ENCODE data around the gene DPAGT1.
"Not testable (repeated sequence)": the region's sequence is repeated elsewhere in the genome, so short reads cannot be mapped to it uniquely, and the experiment has no call there.

Gene DPAGT1

DNA sequence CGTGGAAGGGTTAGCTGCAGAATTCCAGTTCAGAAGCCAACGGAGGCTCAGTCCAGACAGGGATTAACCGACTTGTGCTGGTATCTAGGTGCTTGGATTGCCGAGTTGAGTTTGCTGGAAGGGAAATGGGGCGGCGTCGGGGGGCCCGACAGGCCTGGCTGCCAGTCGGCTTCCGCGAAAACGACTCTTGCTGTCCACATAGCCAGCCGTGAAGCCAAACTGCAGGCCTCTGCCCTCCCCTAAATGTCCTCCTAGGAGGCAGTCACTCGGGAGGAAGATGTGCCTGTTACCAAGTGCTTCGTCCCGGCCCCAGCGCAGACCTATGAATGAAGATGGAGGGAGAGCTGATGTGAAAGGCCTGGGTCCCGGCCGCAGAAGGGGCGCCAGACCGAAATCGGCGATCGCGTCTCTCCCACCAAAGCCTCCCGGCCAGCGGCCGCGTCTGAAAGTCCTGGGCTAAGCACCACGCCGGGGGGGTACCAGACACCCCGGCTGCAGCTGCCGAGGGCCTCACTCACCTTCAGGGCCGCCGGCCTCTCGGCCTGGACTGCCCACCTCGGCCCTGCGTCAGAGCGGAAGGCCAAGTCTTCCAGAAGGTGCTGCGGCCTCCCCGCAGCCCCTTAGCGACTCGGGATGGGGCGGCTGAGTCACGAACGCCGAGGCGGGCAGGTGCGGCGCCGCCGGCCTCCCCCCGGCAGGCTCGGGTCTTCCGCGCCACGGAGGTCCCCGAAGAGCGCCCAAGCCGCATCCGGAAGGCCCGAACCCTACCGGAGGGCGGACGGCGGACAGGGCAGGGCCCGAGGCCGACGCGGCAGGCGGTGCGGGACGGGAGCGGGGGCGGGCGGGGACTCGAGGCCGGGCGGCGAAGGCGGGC lies 7.5 kb downstream of the DPAGT1 start:
- no peak for DNase-seq (ENCODE audit: low read depth in 2 of 2)

DNA sequence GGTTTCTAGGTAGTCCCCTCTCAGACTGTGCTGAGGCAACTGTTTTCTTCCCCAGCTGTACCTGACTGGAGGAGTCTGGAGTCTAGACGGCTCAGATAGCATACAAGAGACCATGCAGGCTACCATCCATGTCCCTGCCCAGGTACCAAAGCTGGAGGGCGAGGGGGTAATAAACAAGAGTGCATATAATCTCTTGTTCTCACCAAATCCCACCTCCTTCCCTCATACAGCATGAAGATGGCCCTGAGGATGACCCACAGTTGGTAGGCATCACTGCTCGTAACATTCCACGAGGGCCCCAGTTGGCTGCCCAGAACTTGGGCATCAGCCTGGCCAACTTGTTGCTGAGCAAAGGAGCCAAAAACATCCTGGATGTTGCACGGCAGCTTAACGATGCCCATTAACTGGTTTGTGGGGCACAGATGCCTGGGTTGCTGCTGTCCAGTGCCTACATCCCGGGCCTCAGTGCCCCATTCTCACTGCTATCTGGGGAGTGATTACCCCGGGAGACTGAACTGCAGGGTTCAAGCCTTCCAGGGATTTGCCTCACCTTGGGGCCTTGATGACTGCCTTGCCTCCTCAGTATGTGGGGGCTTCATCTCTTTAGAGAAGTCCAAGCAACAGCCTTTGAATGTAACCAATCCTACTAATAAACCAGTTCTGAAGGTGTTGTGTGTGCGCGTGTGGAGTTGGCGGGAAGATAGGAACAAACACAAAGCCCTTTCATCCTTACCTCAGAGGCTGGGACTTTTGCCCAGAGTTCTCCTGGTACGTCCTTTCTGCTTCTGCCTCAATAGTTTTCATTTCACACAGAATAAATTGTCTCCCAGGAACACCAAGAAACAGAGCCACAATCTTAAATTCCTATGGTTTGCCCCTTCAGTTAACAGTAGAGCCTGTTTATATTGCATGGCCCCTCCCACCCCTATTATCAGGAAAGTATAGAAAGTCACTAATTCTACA lies 8.5 kb downstream of the DPAGT1 start:
- DNase-seq (ENCODE audit: low read depth in 2 of 2), result no peak

- DNase-seq (ENCODE audit: low read depth in 2 of 2), result no peak
These were observed 9.4 kb downstream of the DPAGT1 start for GRCh38 chr11:119091966-119092879.

DNA sequence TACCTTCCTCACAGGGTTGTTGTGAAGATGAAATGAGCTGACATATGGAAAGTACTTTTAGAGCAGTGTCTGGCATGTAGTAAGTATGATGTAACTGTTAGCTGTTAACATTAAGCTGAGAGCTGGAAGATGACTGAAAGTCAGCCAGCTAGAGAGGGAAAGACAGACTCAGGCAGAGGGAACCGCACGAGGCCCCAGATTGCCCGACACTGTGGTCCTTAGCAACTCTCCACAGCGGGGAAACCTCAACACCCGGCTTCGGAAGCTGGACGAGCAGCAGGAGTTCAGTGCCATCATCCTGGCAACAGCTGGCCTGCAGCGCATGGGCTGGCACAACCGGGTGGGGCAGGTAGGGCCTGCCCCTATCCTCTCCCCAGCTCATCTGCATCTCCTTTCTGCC lies 10.5 kb downstream of the DPAGT1 start:
- no peak for DNase-seq (ENCODE audit: low read depth in 2 of 2)

DNA sequence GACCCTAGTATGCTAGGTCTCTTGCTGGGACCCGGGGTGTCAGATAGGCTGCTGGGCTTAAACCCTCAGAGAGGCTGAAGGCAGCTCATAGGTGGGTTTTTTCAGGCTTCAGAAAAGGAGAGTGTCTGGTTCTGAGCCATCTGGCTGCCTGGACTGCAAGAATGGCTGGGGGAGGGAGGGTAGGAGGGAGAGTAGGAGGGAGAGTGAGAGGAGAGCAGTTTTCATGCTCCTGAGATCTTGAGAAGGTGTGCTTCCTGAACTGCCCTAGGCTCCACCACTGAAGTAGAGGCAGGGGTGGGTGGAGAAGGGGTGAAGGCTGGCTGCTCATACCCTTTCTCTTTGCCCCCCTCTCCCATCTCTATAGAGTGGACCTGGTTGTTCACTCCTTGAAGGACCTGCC lies 12.3 kb downstream of the DPAGT1 start:
- no peak for DNase-seq (ENCODE audit: low read depth in 2 of 2)

- DNase-seq (ENCODE audit: low read depth in 2 of 2), result no peak
These were observed 13.2 kb downstream of the DPAGT1 start for GRCh38 chr11:119088406-119088805.

DNA sequence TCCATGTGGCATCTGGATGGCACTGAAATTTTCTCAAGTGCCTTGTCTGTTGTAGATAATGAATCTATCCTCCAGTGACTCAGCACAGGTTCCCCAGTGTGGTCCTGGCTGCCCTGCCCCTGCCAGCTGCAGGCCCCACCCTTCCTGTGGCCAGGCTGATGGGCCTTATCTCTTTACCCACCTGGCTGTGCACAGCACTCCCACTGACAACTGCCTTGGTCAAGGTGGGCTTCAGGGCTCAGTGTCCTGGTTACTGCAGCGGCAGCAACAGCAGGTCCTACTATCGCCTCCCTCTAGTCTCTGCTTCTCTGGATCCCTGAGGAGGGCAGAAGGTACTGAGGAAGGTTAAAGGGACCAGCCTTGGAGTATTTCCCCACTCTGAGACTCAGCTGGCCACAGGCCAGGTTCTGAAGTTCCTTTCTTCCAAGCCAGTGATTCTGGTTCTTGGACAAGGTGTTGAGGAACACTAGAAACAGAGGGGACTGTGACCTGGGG lies 13.9 kb downstream of the DPAGT1 start:
- no peak for DNase-seq (ENCODE audit: low read depth in 2 of 2)

GRCh38 chr11:119087123-119087522 lies 14.5 kb downstream of the DPAGT1 start:
- no peak for DNase-seq (ENCODE audit: low read depth in 2 of 2)

DNA sequence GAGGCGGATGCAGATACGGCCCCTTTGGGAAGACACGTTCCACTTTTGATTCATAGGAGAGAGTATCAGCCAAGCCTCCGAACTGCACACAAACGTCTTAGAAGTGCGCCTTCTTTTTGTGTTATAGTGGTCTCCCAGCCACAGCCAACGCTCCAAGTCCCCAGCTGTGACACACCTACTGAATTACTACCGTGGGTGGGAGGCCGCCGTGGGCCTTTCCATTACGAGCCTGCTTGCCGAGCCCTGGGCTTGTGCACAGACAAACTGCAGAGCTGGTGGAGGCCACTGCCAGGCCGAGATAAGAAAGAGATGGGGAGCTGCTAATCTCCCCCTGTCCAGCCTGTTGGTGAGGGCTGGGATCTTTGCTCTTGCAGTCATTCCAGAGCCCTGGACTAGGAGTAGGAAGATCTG lies 16.2 kb downstream of the DPAGT1 start:
- no peak for DNase-seq (ENCODE audit: low read depth in 2 of 2)

- peak; percentile 72 to 80 for DNase-seq (ENCODE audit: low read depth in 2 of 2)
These were observed 16.8 kb downstream of the DPAGT1 start, which contains the start of gene HMBS for GRCh38 chr11:119084663-119085436. Gene HMBS, plus strand, starts transcription at chr11:119084881. Its CDS starts 153 bp downstream, at chr11:119085034.

DNA sequence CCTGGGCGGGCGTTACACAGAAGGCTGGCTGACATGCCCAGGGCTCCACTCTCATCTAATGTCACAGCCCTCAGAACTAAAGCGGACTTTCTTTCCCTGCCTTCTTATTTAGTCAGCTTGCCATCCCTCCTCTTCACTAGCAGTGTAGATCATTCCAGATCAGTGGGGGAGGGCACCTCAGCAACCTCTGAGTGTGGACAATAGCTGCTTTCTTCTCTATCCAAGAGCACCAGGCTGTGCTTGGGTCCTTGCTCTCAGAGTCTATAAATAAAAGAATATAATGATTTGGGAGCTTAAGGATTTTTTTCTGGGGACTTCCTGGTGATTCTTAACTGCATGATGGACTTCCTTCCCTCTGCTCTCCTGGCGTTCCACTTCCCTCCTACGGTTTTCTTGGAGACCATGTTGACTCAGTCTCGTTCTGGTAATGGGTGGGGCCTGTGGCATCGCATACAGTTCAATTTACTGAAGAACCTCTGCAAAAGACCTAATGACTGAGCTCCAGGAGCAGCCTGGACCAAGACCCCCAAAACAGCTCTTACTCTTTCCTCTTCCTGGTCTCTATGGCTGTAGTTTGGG lies 19.9 kb downstream of the DPAGT1 start:
- no peak for DNase-seq (ENCODE audit: low read depth in 2 of 2)

- DNase-seq (ENCODE audit: low read depth in 2 of 2), result no peak
These were observed 22.8 kb downstream of the DPAGT1 start for GRCh38 chr11:119078675-119079420.

DNA sequence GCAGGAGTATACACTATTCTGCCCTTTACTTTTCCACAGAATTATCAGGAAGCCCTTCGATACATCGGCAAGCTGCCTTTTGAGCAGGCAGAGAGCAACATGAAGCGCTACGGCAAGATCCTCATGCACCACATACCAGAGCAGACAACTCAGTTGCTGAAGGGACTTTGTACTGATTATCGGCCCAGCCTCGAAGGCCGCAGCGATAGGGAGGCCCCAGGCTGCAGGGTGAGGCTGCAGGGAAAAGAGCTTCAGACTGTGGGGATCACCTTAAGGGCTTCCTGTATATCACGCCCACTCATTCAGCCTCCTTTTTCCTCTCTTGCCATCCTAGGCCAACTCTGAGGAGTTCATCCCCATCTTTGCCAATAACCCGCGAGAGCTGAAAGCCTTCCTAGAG lies 23.8 kb downstream of the DPAGT1 start:
- no peak for DNase-seq (ENCODE audit: low read depth in 2 of 2)

DNA sequence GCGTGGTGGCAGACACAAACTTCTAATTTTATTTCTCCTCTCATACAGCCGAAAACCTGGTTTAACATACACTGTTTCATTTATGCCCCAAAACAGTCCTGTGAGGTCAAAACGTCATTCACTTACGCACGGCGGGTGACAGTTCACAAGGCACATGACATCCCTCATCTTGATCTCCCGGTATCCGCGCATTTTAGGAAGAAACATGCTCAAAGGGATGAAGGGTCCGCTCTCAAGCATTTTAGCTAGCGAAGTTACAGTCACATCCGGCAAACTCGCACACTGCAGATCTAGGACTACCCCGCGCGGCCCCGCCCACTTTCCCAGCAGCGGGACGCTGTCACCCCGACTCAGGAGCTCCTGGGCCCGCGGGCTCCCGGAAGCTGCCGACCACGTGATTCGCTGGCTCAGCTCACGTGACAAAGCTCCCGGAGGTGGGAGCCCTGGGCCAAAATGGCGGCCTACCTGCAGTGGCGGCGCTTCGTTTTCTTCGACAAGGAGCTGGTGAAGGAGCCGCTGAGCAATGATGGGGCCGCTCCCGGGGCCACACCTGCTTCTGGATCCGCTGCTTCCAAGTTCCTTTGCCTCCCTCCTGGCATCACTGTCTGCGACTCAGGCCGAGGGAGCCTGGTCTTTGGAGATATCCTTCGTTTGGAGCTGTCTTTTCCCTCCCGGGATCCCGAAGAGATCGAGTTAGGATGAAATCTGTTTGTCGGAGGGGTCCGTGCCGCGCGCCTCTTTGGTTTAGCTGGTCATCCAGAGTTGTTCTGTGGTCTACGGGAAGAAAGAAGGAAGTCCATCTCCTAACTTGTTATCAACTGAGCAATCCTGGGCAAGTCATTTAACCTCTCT lies 34.1 kb downstream of the DPAGT1 start, which contains the start of gene VPS11:
Gene VPS11, plus strand, starts transcription at position 448 of the 852 bp plus-strand sequence. Its CDS starts 6 bp downstream, at position 454.
- DNase-seq (ENCODE audit: low read depth in 2 of 2), result peak; percentile 82

- DNase-seq (ENCODE audit: low read depth in 2 of 2), result no peak
These were observed 36.3 kb downstream of the DPAGT1 start for GRCh38 chr11:119065369-119065768.

GRCh38 chr11:119062779-119063178 lies 38.9 kb downstream of the DPAGT1 start:
- no peak for DNase-seq (ENCODE audit: low read depth in 2 of 2)

GRCh38 chr11:119061256-119061655 lies 40.4 kb downstream of the DPAGT1 start:
- DNase-seq (ENCODE audit: low read depth in 2 of 2), result no peak

GRCh38 chr11:119059128-119059527 lies 42.5 kb downstream of the DPAGT1 start:
- not testable (repeated sequence) for DNase-seq (ENCODE audit: low read depth in 2 of 2)
